22Rv1 (cell line): ENCODE data around the gene EED.

Experiments
- CTCF ChIP-seq: fragments of 450-650 bp; IDR thresholded peaks from 2 replicates; pipeline ENCODE4 v1.5.1; 2017; ENCODE audit warnings: mild to moderate bottlenecking
- ZFX ChIP-seq: fragments of 450-650 bp; IDR thresholded peaks from 2 replicates; pipeline ENCODE4 v1.6.1; 2017; ENCODE audit warnings: antibody characterized with exemption, borderline replicate concordance

- no peak for TF ChIP-seq CTCF
- no peak for TF ChIP-seq ZFX
Measured at GRCh38 chr11:86241956-86242535, 2.5 kb upstream of the EED start.
